Measurements from ENCODE around the gene SLC10A3.

SLC10A3 gene

GRCh38 chrX:154489182-154489581, 1.2 kb downstream of the SLC10A3 start:
- DNase-seq (ENCODE audit: low spot score) = no peak
- CTCF ChIA-PET = interaction anchor here (0.7 to 0.9 kb wide), 2 partner anchors 45 to 116 kb away, joined by 3 to 4 read pairs; no protein-coding TSS in a partner anchor
- no peak for TF ChIP-seq CTCF (conservative IDR thresholded peaks at IDR 0.05; ENCODE audit: low read depth)
- peak overlapping the region; percentile 83 for H3K27ac ChIP-seq
- POLR2A ChIA-PET (ENCODE audit: low non-redundant PET) = interaction anchor here (1.6 kb wide), 1 partner anchor 38 kb away, joined by 5 read pairs; no protein-coding TSS in a partner anchor

GRCh38 chrX:154488336-154489075, 1.9 kb downstream of the SLC10A3 start:
- peak overlapping the region; percentile 83 for H3K27ac ChIP-seq
- POLR2A ChIA-PET (ENCODE audit: low non-redundant PET) = no interaction called here
- CTCF ChIA-PET = interaction anchor here (1.4 kb wide), 1 partner anchor 38 kb away, joined by 3 read pairs; no protein-coding TSS in a partner anchor
- DNase-seq (ENCODE audit: low spot score) = no peak
- TF ChIP-seq CTCF (conservative IDR thresholded peaks at IDR 0.05; ENCODE audit: low read depth) = no peak

- ChIA-PET CTCF (interaction anchor here (1.4 kb wide), 1 partner anchor 39 kb away, joined by 3 read pairs; no protein-coding TSS in a partner anchor), POLR2A (ENCODE audit: low non-redundant PET) (no interaction called here)
- no peak for TF ChIP-seq CTCF (conservative IDR thresholded peaks at IDR 0.05; ENCODE audit: low read depth)
- H3K27ac ChIP-seq = peak overlapping the region; percentile 84
- no peak for DNase-seq (ENCODE audit: low spot score)
Observed at GRCh38 chrX:154487518-154488290, 2.7 kb downstream of the SLC10A3 start.

GRCh38 chrX:154486396-154487207, 3.8 kb downstream of the SLC10A3 start, which contains the start of gene UBL4A:
TSS of gene UBL4A (minus strand) at chrX:154486615. CDS start at chrX:154486584, 31 bp downstream.
- no peak for TF ChIP-seq CTCF (conservative IDR thresholded peaks at IDR 0.05; ENCODE audit: low read depth)
- ChIA-PET CTCF (interaction anchor here (1.4 kb wide), 1 partner anchor 40 kb away, joined by 3 read pairs; no protein-coding TSS in a partner anchor), POLR2A (ENCODE audit: low non-redundant PET) (interaction anchor here (1.0 kb wide), 1 partner anchor 40 kb away, joined by 3 read pairs; no protein-coding TSS in a partner anchor)
- DNase-seq (ENCODE audit: low spot score) = no peak
- peak within 1 kb of the TSS; percentile 84 for H3K27ac ChIP-seq

- TF ChIP-seq CTCF (conservative IDR thresholded peaks at IDR 0.05; ENCODE audit: low read depth) = no peak
Observed at GRCh38 chrX:154486052-154486395, 4.4 kb downstream of the SLC10A3 start.

More at GRCh38 chrX:154486052-154486395, 4.4 kb downstream of the SLC10A3 start:
- POLR2A ChIA-PET (ENCODE audit: low non-redundant PET) = interaction anchor here (0.6 kb wide), 1 partner anchor 51 kb away, joined by 5 read pairs; no protein-coding TSS in a partner anchor
- CTCF ChIA-PET = no interaction called here
- H3K27ac ChIP-seq = peak overlapping the region; percentile 84
- DNase-seq (ENCODE audit: low spot score) = no peak
